DND-41 (cell line): ENCODE measurements around the gene XKR8.

ENCODE experiments used
- ATAC-seq: fragments of 200-7000 bp; cut with Tn5 transposase; 3 replicates; pipeline ENCODE4 v1.9.1; 2021; ENCODE audit warnings: low read depth; ENCODE audit not compliant: insufficient read depth
- DNase-seq: peaks from one replicate; pipeline ENCODE4 v3.0.0-alpha.2; 2020
- H2AFZ ChIP-seq: 2 replicates; pipeline ENCODE4 v1.6.0; 2012; ENCODE audit warnings: low read depth, low read length
- H3K27ac ChIP-seq: 2 replicates; pipeline ENCODE4 v1.5.1; 2012; ENCODE audit warnings: low read length, inconsistent platforms
- H3K27me3 ChIP-seq: fragments of 200-600 bp; sonication (generic); 2 replicates; pipeline ENCODE4 v1.6.0; 2012; ENCODE audit warnings: low read length, mild to moderate bottlenecking, inconsistent platforms; ENCODE audit not compliant: insufficient read depth, poor library complexity
- H3K36me3 ChIP-seq: 2 replicates; pipeline ENCODE4 v1.5.1; 2012; ENCODE audit warnings: low read length, inconsistent platforms; ENCODE audit not compliant: insufficient read depth
- H3K4me1 ChIP-seq: 2 replicates; pipeline ENCODE4 v1.5.1; 2012; ENCODE audit warnings: mild to moderate bottlenecking, low read length; ENCODE audit not compliant: insufficient read depth
- H3K4me2 ChIP-seq: 2 replicates; pipeline ENCODE4 v1.6.0; 2012; ENCODE audit warnings: mild to moderate bottlenecking, moderate library complexity, low read length, inconsistent platforms; ENCODE audit not compliant: insufficient read depth
- H3K4me3 ChIP-seq, 2 experiments: fragments of 200-600 bp in 1 of 2; shearing (Covaris generic) in 1 of 2; 2 replicates each; pipeline ENCODE4 v1.5.1; 2012 to 2016; ENCODE audit warnings: inconsistent platforms in 2 of 2, low read length in 2 of 2, mild to moderate bottlenecking in 2 of 2, low read depth in 1 of 2, moderate library complexity in 1 of 2
- H3K79me2 ChIP-seq: 2 replicates; pipeline ENCODE4 v1.6.0; 2012; ENCODE audit warnings: low read length, inconsistent platforms; ENCODE audit not compliant: insufficient read depth
- H3K9ac ChIP-seq: 2 replicates; pipeline ENCODE4 v1.6.0; 2012; ENCODE audit warnings: low read depth, mild to moderate bottlenecking, inconsistent platforms, low read length, moderate library complexity
- H3K9me3 ChIP-seq: 2 replicates; pipeline ENCODE4 v1.5.1; 2012; ENCODE audit warnings: low read length, moderate library complexity, mild to moderate bottlenecking, inconsistent platforms; ENCODE audit not compliant: insufficient read depth, severe bottlenecking
- H4K20me1 ChIP-seq: 2 replicates; pipeline ENCODE4 v1.6.0; 2012; ENCODE audit warnings: low read length; ENCODE audit not compliant: insufficient read depth
- EZH2 ChIP-seq: IDR thresholded peaks from 3 replicates; pipeline ENCODE4 v1.6.1; 2012; ENCODE audit warnings: borderline replicate concordance, low read depth, mild to moderate bottlenecking, moderate library complexity, low read length, inconsistent platforms; ENCODE audit not compliant: severe bottlenecking
- TF ChIP-seq, protein P1 (sequence below): IDR thresholded peaks from 2 replicates; pipeline ENCODE4 v1.5.1; 2012; ENCODE audit warnings: borderline replicate concordance, low read length, moderate library complexity, mild to moderate bottlenecking; ENCODE audit not compliant: poor library complexity, severe bottlenecking; ENCODE audit errors: extremely low read depth

Gene XKR8

DNA sequence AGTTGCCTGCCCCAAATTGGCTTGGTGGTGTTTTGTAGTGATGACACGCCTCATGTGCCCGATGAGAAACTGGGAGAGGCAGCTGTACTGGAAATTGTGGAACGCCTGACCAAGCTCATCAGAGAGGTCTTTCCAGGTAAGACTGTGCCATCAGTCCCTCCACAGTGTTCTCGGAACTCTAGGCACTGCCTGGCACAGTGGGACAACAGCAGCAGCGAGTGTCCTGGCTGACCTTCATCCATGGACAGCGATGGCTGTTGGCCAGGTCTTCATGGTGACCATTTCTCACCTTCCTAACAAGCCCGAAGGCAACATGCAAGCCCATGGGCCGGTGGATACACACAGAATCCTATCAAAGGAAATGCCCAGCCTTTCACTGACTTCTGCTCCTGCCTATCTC, 10.7 kb upstream of the XKR8 start:
- Histone ChIP-seq H3K4me3 (no peak overlapping the region), H2AFZ (no peak overlapping the region), H3K4me2 (no peak overlapping the region), H3K27ac (no peak overlapping the region), H3K36me3 (no peaks in the 10 kb centered on the region), H3K27me3 (no peaks in the 10 kb centered on the region), H3K9me3 (no peaks in the 10 kb centered on the region), H3K9ac (no peak overlapping the region), H3K4me1 (no peaks in the 10 kb centered on the region), H3K79me2 (no peaks in the 10 kb centered on the region), H4K20me1 (no peaks in the 10 kb centered on the region)
- DNase-seq (no peak), ATAC-seq (no peak)
- no peak for TF ChIP-seq EZH2
- TF ChIP-seq, protein P1, sequence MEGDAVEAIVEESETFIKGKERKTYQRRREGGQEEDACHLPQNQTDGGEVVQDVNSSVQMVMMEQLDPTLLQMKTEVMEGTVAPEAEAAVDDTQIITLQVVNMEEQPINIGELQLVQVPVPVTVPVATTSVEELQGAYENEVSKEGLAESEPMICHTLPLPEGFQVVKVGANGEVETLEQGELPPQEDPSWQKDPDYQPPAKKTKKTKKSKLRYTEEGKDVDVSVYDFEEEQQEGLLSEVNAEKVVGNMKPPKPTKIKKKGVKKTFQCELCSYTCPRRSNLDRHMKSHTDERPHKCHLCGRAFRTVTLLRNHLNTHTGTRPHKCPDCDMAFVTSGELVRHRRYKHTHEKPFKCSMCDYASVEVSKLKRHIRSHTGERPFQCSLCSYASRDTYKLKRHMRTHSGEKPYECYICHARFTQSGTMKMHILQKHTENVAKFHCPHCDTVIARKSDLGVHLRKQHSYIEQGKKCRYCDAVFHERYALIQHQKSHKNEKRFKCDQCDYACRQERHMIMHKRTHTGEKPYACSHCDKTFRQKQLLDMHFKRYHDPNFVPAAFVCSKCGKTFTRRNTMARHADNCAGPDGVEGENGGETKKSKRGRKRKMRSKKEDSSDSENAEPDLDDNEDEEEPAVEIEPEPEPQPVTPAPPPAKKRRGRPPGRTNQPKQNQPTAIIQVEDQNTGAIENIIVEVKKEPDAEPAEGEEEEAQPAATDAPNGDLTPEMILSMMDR: no peak

DNA sequence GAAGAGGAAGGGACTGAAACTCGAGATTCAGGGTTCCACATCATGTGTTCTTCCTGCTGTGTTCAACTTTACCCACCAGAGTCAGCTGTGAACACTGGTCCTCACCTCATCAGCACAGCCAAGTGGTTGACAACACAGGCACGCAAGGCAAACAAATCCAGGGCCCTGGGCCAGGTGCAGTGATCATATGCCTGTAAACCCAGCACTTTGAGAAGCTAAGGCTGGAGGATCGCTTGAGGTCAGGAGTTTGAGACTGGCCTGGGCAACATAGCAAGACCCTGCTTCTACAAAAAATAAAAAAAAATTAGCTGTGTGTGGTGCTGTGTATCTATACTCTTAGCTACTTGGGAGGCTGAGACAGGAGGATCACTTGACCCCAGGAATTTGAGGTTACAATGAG, 8.4 kb upstream of the XKR8 start:
- H3K9ac ChIP-seq: no peak overlapping the region
- DNase-seq (no peak), ATAC-seq (no peak)
- H2AFZ ChIP-seq: no peak overlapping the region
- no peak overlapping the region for H3K4me2 ChIP-seq
- H3K27ac ChIP-seq: no peak overlapping the region
- H3K36me3 ChIP-seq: no peaks in the 10 kb centered on the region
- no peaks in the 10 kb centered on the region for H3K27me3 ChIP-seq
- H4K20me1 ChIP-seq: no peaks in the 10 kb centered on the region
- TF ChIP-seq, protein P1: no peak
- TF ChIP-seq EZH2: no peak
- H3K4me1 ChIP-seq: no peaks in the 10 kb centered on the region
- H3K9me3 ChIP-seq: no peaks in the 10 kb centered on the region
- no peaks in the 10 kb centered on the region for H3K79me2 ChIP-seq
- H3K4me3 ChIP-seq: no peak overlapping the region

DNA sequence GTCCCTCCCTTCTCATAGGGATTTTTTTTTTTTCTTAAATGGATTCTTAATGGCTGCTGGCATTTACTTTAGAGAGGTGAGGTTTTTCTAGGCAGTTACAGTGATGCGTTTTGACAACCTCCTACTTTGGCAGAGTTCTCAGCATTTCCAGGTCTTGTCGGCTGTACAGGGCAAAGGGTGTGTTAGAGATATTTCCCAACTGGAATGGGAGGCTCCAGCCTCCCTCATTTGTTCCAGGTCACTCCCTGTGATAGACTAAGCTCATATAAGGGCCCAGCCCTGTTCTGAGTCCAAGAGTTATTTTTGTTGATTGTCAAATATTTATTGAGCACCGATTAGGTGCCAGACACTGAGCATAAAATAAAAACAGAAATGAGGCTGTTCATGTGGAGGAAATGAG, 7.6 kb upstream of the XKR8 start:
- TF ChIP-seq, protein P1: no peak
- no peak for TF ChIP-seq EZH2
- Histone ChIP-seq H3K4me2 (no peak overlapping the region), H4K20me1 (no peaks in the 10 kb centered on the region), H3K9me3 (no peaks in the 10 kb centered on the region), H3K9ac (no peak overlapping the region), H3K79me2 (no peaks in the 10 kb centered on the region), H3K4me1 (no peaks in the 10 kb centered on the region), H3K27ac (no peak overlapping the region), H3K27me3 (no peaks in the 10 kb centered on the region), H3K4me3 (no peak overlapping the region), H2AFZ (no peak overlapping the region), H3K36me3 (no peaks in the 10 kb centered on the region)
- no peak for ATAC-seq
- no peak for DNase-seq

DNA sequence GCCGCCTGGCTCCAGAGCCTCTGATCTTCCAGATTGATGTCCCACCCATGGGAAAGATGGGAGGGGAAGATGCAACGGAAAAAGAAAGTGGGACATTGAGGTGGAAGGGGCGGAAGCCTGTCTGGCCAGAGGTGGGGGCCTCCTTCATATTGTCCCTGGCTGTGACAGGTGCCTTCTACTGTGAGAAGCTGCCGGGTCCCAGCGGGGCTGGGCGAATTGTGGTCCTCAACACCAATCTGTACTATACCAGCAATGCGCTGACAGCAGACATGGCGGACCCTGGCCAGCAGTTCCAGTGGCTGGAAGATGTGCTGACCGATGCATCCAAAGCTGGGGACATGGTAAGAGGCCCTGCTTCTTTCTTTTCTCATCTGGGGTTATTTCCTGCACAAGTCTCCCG, 5.6 kb upstream of the XKR8 start:
- no peak overlapping the region for H3K9ac ChIP-seq
- no peaks in the 10 kb centered on the region for H4K20me1 ChIP-seq
- H3K27me3 ChIP-seq: no peaks in the 10 kb centered on the region
- H3K9me3 ChIP-seq: no peaks in the 10 kb centered on the region
- H3K4me1 ChIP-seq: peaks cover 8% of the 10 kb centered on the region
- DNase-seq (no peak), ATAC-seq (no peak)
- no peak overlapping the region for H2AFZ ChIP-seq
- H3K36me3 ChIP-seq: no peaks in the 10 kb centered on the region
- no peak overlapping the region for H3K4me3 ChIP-seq
- H3K27ac ChIP-seq: no peak overlapping the region
- TF ChIP-seq, protein P1: no peak
- TF ChIP-seq EZH2: no peak
- no peaks in the 10 kb centered on the region for H3K79me2 ChIP-seq
- H3K4me2 ChIP-seq: no peak overlapping the region
